ENCODE data around the gene MT4. TPM values are rescaled to one million over a fixed set of nuclear protein-coding genes. Genes with fewer than 3 reads are reported as not detected.

Gene MT4
- total and polyA plus RNA-seq, 11 donors: not detected

DNA sequence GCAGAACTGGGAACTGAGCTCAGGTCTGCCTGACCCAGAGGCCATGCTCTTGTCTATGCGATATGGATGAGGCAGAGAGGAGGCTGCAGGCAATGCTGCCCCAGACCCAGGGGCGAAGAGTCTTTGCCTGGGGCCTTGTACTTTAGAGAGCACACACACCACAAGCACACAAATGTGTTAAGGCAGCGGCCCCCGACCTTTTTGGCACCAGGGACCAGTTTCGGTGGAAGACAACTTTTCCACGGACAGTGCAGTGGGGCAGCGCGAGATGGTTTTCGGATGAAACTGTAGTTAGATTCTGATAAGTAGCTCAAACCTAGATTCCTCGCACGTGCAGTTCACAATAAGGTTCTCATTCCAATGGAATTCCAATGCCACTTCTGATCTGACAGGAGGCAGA is 6.7 kb downstream of the MT4 start:
- Histone ChIP-seq H3K27ac (no peak overlapping the region), H3K27me3 (no peaks in the 10 kb centered on the region), H3K9me3 (peaks cover 0 to 10% (median 0%) of the 10 kb centered on the region in 12 donors), H3K4me1 (no peaks in the 10 kb centered on the region), H3K4me3 (no peak overlapping the region), H3K36me3 (no peaks in the 10 kb centered on the region)
- intact Hi-C loops (cut with DNase I): no loop called here
- 69 to 81% (median 80%) methylated on average over 10 to 11 of the region's 11 CpGs for WGBS, 4 donors
- DNase-seq (no peak), ATAC-seq (no peak)
- TF ChIP-seq, protein P1, sequence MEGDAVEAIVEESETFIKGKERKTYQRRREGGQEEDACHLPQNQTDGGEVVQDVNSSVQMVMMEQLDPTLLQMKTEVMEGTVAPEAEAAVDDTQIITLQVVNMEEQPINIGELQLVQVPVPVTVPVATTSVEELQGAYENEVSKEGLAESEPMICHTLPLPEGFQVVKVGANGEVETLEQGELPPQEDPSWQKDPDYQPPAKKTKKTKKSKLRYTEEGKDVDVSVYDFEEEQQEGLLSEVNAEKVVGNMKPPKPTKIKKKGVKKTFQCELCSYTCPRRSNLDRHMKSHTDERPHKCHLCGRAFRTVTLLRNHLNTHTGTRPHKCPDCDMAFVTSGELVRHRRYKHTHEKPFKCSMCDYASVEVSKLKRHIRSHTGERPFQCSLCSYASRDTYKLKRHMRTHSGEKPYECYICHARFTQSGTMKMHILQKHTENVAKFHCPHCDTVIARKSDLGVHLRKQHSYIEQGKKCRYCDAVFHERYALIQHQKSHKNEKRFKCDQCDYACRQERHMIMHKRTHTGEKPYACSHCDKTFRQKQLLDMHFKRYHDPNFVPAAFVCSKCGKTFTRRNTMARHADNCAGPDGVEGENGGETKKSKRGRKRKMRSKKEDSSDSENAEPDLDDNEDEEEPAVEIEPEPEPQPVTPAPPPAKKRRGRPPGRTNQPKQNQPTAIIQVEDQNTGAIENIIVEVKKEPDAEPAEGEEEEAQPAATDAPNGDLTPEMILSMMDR (IDR thresholded peaks at IDR 0.05): no peak
- TF ChIP-seq POLR2A (IDR thresholded peaks at IDR 0.05): no peak

DNA sequence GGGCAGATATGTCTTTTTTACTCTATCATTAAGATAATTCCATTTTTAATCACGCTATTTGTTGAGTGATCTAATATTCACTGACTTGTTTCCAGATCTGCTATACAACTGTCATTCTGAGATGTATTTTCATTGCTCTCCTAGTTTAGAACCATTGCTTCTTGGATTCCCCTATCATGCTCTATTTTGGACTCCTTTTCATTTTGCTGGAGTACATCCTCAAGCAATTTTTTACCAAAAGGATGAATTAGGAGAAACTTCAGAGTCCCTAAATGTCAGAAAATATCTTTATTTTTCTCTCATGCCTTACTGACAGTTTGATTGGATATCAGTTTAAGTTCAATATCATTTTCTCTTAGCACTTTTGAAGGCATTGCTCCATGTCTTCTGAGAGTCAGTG is 9.8 kb downstream of the MT4 start:
- DNase-seq: no peak
- ATAC-seq: no peak
- Histone ChIP-seq H3K4me3 (no peak overlapping the region), H3K9me3 (peaks cover 0 to 10% (median 0%) of the 10 kb centered on the region in 12 donors), H3K27me3 (no peaks in the 10 kb centered on the region), H3K36me3 (no peaks in the 10 kb centered on the region), H3K4me1 (no peaks in the 10 kb centered on the region), H3K27ac (no peak overlapping the region)
- no peak for TF ChIP-seq POLR2A (IDR thresholded peaks at IDR 0.05)
- TF ChIP-seq, protein P1 (IDR thresholded peaks at IDR 0.05): no peak
- intact Hi-C loops (cut with DNase I): loop anchor here in 3 of 10 donors (5.0 kb wide), 1 partner anchor 128 kb away; no protein-coding TSS in a partner anchor
- 55 to 83% (median 71%) methylated on average over 1 of the region's 1 CpG for WGBS, 4 donors

DNA sequence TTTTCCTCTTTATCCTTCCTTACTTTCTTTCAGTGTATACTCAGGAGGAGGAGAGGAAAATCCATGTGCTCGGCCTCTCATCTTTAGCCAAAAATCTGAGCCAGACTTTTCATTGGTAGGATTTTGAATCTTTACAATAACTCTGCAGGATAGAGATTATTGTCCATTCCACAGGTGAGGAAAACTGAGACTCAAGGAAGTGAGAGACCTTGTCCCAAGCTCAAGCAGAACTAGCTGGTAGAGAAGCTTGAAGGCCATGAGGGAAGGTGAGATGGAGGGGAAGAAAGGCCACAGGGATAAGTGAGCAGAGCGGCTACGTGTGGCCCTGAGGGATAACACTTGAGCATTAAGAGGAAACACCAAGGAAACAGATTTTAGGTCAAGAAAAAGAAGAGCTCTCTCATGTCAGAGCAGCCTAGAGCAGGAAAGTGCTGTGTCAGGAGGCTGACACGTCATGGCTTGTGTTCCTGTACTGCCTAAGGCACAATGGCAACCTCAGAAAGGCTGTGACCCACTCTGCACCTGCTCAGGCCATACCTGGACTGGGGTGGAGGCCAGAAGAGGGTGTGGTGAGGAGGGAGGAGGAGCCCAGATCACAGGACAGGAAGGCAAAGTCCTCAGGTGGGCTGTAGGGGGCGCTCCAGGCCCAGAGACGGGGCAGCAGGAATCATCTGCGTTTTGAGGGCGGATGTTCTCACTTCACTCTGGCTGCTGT is 11.9 kb downstream of the MT4 start:
- whole genome bisulfite sequencing, 4 donors: 40 to 46% (median 42%) methylated on average over 8 of the region's 8 CpGs
- no peaks in the 10 kb centered on the region for H3K36me3 ChIP-seq
- no peak overlapping the region for H3K4me3 ChIP-seq
- DNase-seq (peak; percentile 59 to 84 (median 65)), ATAC-seq (peak; percentile 47 to 86 (median 74))
- intact Hi-C loops (cut with DNase I): loop anchor here in 7 of 10 donors (1.0 to 5.0 kb wide), 4 partner anchors 24 to 126 kb away; no protein-coding TSS in a partner anchor
- peaks cover 0 to 10% (median 0%) of the 10 kb centered on the region in 12 donors for H3K9me3 ChIP-seq
- H3K27ac ChIP-seq: no peak overlapping the region
- no peaks in the 10 kb centered on the region for H3K4me1 ChIP-seq
- TF ChIP-seq POLR2A (IDR thresholded peaks at IDR 0.05): no peak
- TF ChIP-seq, protein P1 (IDR thresholded peaks at IDR 0.05): peak; percentile 51 to 82 (median 66)
- H3K27me3 ChIP-seq: no peaks in the 10 kb centered on the region

DNA sequence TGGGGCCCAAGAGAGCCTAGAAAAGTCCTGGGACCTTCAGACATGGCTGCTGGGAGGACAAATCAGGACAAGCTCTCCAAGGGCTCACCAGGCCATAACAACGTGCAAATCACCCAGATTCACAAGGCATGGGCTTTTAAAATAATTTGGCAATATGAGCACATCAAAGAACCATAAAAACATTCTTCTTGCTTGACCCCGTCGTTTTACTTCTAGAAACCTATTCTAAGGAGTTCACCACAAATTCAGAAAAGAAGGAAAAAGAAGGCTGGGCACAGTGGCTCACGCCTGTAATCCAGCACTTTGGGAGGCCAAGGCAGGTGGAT is 12.4 kb downstream of the MT4 start:
- WGBS, 4 donors: 75 to 79% (median 76%) methylated on average over 4 of the region's 4 CpGs
- TF ChIP-seq, protein P1 (IDR thresholded peaks at IDR 0.05): peak in 1 of 12 donors; percentile 10
- no peak for TF ChIP-seq POLR2A (IDR thresholded peaks at IDR 0.05)

More for the DNA sequence above, 12.4 kb downstream of the MT4 start:
- H3K27ac ChIP-seq: no peak overlapping the region
- H3K27me3 ChIP-seq: peaks cover 0 to 5% (median 0%) of the 10 kb centered on the region in 9 donors
- intact Hi-C loops (cut with DNase I): loop anchor here in 6 of 10 donors (1.0 to 5.0 kb wide), 4 partner anchors 24 to 126 kb away; no protein-coding TSS in a partner anchor
- no peaks in the 10 kb centered on the region for H3K4me1 ChIP-seq
- no peak overlapping the region for H3K4me3 ChIP-seq
- no peak for DNase-seq
- H3K9me3 ChIP-seq: peaks cover 0 to 10% (median 0%) of the 10 kb centered on the region in 12 donors
- no peak for ATAC-seq
- H3K36me3 ChIP-seq: no peaks in the 10 kb centered on the region

All from heart left ventricle (tissue), 16 donors.